Measurements from ENCODE around the gene CCL4L2.

GRCh38 chr17:36182176-36183000 is 28.5 kb upstream of the CCL4L2 start:
- TF ChIP-seq CTCF (IDR thresholded peaks at IDR 0.05), result no peak
- TF ChIP-seq POLR2A (IDR thresholded peaks at IDR 0.05), result no peak

Data from stomach (tissue), 4 donors.